ENCODE results near the gene CUBN. TPM values are rescaled to one million over a fixed set of nuclear protein-coding genes. Genes with fewer than 3 reads are reported as not detected.

The CUBN gene
- total RNA-seq, 1 experiment from 2014 or later, result 1.3 TPM

DNA sequence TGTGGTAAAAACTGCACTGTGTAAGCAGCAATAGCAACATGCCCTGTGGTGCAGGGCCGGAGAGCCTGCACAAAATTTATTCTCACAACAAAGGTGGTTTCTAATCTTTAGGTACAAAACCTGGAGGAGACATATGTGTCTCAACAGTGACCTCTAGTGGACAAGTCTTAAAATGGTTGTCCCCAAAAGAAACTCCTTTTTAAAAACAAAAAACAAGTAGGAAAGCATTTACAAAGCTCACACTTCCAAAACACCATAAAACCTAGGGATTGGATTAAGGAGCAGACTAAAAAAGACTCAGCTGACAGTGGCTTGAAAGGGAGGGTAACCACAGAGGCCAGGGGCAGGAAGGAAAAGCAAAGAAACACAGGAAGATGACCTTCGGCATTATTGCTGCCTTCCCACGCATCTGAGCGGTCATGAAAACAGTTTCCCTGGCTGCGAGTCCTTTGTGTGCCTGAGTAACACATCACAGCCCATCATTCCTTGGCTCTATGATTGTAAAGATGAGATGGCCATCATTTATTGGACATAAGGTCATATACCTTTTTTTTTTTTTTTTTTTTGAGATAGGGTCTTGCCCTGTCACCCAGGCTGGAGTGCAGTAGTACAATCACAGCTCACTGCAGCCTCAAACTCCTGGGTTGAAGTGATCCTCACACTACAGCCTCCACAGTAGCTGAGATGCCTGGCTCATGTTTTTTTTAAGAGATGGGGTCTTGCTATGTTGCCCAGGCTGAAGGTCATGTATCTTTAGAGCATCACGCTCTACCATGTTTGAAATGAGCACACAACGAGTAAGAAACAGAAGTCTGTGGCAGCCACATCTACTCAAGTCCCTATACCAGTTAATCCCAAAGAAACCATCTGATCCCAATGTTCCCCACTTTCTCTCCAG lies 351.9 kb downstream of the CUBN start:
- no peak overlapping the region for H3K4me3 ChIP-seq (ENCODE audit: low read depth in 2 of 2, low read length in 2 of 2)
- ChIA-PET CTCF (no interaction called here), POLR2A (no interaction called here)
- no TSS peak for BruUV-seq (replicated peaks)
- H3K27ac ChIP-seq (ENCODE audit: low read length), result no peak overlapping the region
- DNase-seq (ENCODE audit: low read depth, low spot score), result peak; percentile 25
- TF ChIP-seq TCF7L2 (IDR thresholded peaks at IDR 0.05; ENCODE audit: low read depth, low read length), result no peak
- TF ChIP-seq, protein P1, sequence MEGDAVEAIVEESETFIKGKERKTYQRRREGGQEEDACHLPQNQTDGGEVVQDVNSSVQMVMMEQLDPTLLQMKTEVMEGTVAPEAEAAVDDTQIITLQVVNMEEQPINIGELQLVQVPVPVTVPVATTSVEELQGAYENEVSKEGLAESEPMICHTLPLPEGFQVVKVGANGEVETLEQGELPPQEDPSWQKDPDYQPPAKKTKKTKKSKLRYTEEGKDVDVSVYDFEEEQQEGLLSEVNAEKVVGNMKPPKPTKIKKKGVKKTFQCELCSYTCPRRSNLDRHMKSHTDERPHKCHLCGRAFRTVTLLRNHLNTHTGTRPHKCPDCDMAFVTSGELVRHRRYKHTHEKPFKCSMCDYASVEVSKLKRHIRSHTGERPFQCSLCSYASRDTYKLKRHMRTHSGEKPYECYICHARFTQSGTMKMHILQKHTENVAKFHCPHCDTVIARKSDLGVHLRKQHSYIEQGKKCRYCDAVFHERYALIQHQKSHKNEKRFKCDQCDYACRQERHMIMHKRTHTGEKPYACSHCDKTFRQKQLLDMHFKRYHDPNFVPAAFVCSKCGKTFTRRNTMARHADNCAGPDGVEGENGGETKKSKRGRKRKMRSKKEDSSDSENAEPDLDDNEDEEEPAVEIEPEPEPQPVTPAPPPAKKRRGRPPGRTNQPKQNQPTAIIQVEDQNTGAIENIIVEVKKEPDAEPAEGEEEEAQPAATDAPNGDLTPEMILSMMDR (IDR thresholded peaks at IDR 0.05), result peak; percentile 72
- TF ChIP-seq SIN3A (IDR thresholded peaks at IDR 0.05; ENCODE audit: borderline replicate concordance, insufficient read depth, low read depth, low read length), result no peak
- TF ChIP-seq, protein P2, sequence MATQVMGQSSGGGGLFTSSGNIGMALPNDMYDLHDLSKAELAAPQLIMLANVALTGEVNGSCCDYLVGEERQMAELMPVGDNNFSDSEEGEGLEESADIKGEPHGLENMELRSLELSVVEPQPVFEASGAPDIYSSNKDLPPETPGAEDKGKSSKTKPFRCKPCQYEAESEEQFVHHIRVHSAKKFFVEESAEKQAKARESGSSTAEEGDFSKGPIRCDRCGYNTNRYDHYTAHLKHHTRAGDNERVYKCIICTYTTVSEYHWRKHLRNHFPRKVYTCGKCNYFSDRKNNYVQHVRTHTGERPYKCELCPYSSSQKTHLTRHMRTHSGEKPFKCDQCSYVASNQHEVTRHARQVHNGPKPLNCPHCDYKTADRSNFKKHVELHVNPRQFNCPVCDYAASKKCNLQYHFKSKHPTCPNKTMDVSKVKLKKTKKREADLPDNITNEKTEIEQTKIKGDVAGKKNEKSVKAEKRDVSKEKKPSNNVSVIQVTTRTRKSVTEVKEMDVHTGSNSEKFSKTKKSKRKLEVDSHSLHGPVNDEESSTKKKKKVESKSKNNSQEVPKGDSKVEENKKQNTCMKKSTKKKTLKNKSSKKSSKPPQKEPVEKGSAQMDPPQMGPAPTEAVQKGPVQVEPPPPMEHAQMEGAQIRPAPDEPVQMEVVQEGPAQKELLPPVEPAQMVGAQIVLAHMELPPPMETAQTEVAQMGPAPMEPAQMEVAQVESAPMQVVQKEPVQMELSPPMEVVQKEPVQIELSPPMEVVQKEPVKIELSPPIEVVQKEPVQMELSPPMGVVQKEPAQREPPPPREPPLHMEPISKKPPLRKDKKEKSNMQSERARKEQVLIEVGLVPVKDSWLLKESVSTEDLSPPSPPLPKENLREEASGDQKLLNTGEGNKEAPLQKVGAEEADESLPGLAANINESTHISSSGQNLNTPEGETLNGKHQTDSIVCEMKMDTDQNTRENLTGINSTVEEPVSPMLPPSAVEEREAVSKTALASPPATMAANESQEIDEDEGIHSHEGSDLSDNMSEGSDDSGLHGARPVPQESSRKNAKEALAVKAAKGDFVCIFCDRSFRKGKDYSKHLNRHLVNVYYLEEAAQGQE (IDR thresholded peaks at IDR 0.05; ENCODE audit: insufficient read depth in 1 of 2, low read depth in 2 of 2, low read length in 1 of 2), result no peak
- TF ChIP-seq POLR2AphosphoS5 (IDR thresholded peaks at IDR 0.05; ENCODE audit: low read depth, low read length), result no peak
- intact Hi-C loops (cut with micrococcal nuclease; ENCODE audit: unreplicated experiment), result no loop called here
- H3K4me1 ChIP-seq (ENCODE audit: control insufficient read depth, insufficient read depth, low read length), result no peaks in the 10 kb centered on the region
- H3K27me3 ChIP-seq (ENCODE audit: control insufficient read depth, insufficient read depth, low read length), result no peaks in the 10 kb centered on the region
- in situ Hi-C loops (cut with HindIII; ENCODE audit: low pct_unique_long_range_greater_than_20kb, low sequenced_read_pairs), result no loop called here
- no peaks in the 10 kb centered on the region for H3K36me3 ChIP-seq (ENCODE audit: control insufficient read depth, insufficient read depth, low read length)
- no peaks in the 10 kb centered on the region for H3K9me3 ChIP-seq (ENCODE audit: control insufficient read depth, insufficient read depth, low read depth, low read length)
- no peak for ATAC-seq

- ATAC-seq (no peak), DNase-seq (ENCODE audit: low read depth, low spot score) (no peak)
- in situ Hi-C loops (cut with HindIII; ENCODE audit: low pct_unique_long_range_greater_than_20kb, low sequenced_read_pairs), result no loop called here
- ChIA-PET CTCF (no interaction called here), POLR2A (interaction anchor here (0.7 kb wide), 1 partner anchor 115 kb away, joined by 3 read pairs; no protein-coding TSS in a partner anchor)
- H3K27me3 ChIP-seq (ENCODE audit: control insufficient read depth, insufficient read depth, low read length), result no peaks in the 10 kb centered on the region
- intact Hi-C loops (cut with micrococcal nuclease; ENCODE audit: unreplicated experiment), result no loop called here
- H3K9me3 ChIP-seq (ENCODE audit: control insufficient read depth, insufficient read depth, low read depth, low read length), result no peaks in the 10 kb centered on the region
- no peak overlapping the region for H3K4me3 ChIP-seq (ENCODE audit: low read depth in 2 of 2, low read length in 2 of 2)
- no peak overlapping the region for H3K27ac ChIP-seq (ENCODE audit: low read length)
- no peaks in the 10 kb centered on the region for H3K36me3 ChIP-seq (ENCODE audit: control insufficient read depth, insufficient read depth, low read length)
- no TSS peak for BruUV-seq (replicated peaks)
- TF ChIP-seq SIN3A (IDR thresholded peaks at IDR 0.05; ENCODE audit: borderline replicate concordance, insufficient read depth, low read depth, low read length) (no peak), TCF7L2 (IDR thresholded peaks at IDR 0.05; ENCODE audit: low read depth, low read length) (no peak), POLR2AphosphoS5 (IDR thresholded peaks at IDR 0.05; ENCODE audit: low read depth, low read length) (no peak)
- TF ChIP-seq, protein P2 (IDR thresholded peaks at IDR 0.05; ENCODE audit: insufficient read depth in 1 of 2, low read depth in 2 of 2, low read length in 1 of 2), result no peak
- TF ChIP-seq, protein P1 (IDR thresholded peaks at IDR 0.05), result no peak
- no peaks in the 10 kb centered on the region for H3K4me1 ChIP-seq (ENCODE audit: control insufficient read depth, insufficient read depth, low read length)
Measured at GRCh38 chr10:16776896-16777295, 352.7 kb downstream of the CUBN start.

Data from Panc1 (cell line).